H1 (cell line): ENCODE measurements around the gene CC2D2A. TPM values are rescaled to one million over a fixed set of nuclear protein-coding genes. Genes with fewer than 3 reads are reported as not detected.

Experiments used
- CTCF ChIA-PET: fragments of 300-600 bp; sonication (Branson Sonifier 250); formaldehyde crosslinking; loops from one replicate; lab custom pipeline; 2021; ENCODE audit not compliant: partially characterized antibody; lab: Charles Lee
- POLR2A ChIA-PET: fragments of 300-600 bp; sonication (Branson Sonifier 250); formaldehyde crosslinking; loops from one replicate; lab custom pipeline; 2021; ENCODE audit warnings: inconsistent platforms; ENCODE audit not compliant: partially characterized antibody; lab: Charles Lee
- DNase-seq, 2 experiments: peaks; one replicate each; pipeline versions ENCODE4 v3.0.0 to v3.0.0-alpha.2; 2010 to 2022; ENCODE audit warnings: low spot score in 2 of 2, low read depth in 1 of 2, mixed read lengths in 1 of 2
- FAIRE-seq: peaks from 2 replicates; lab custom pipeline; 2011; peaks lifted over from hg19 to GRCh38; lab: Jason Lieb, UNC
- H2AFZ ChIP-seq: 2 replicates; pipeline ENCODE4 v1.8.1; 2012; ENCODE audit warnings: low read length, inconsistent platforms
- H2AK5ac ChIP-seq: 2 replicates; pipeline ENCODE4 v1.6.1; 2013; ENCODE audit warnings: low read depth, low read length
- H2BK120ac ChIP-seq: replicated peaks from 2 replicates; pipeline ENCODE3; 2013; ENCODE audit warnings: low read depth, low read length, inconsistent platforms
- H2BK12ac ChIP-seq: 2 replicates; pipeline ENCODE4 v1.6.1; 2013; ENCODE audit warnings: low read depth, low read length
- H2BK15ac ChIP-seq: 2 replicates; pipeline ENCODE4 v1.6.1; 2013; ENCODE audit warnings: low read length
- H2BK20ac ChIP-seq: 2 replicates; pipeline ENCODE4 v1.6.1; 2013; ENCODE audit warnings: low read length
- H2BK5ac ChIP-seq: 2 replicates; pipeline ENCODE4 v1.6.1; 2013; ENCODE audit warnings: low read depth, low read length
- H3K14ac ChIP-seq: 2 replicates; pipeline ENCODE4 v1.6.1; 2013; ENCODE audit warnings: inconsistent platforms; ENCODE audit not compliant: insufficient read length
- H3K18ac ChIP-seq: 2 replicates; pipeline ENCODE4 v1.6.1; 2013; ENCODE audit warnings: low read length; ENCODE audit errors: extremely low read depth
- H3K23ac ChIP-seq: 2 replicates; pipeline ENCODE4 v1.6.1; 2013; ENCODE audit warnings: inconsistent platforms; ENCODE audit not compliant: insufficient read length
- H3K23me2 ChIP-seq: 2 replicates; pipeline ENCODE4 v1.6.1; 2013; ENCODE audit warnings: low read depth, low read length
- H3K27ac ChIP-seq: 2 replicates; pipeline ENCODE4 v1.6.1; 2011; ENCODE audit warnings: low read depth, low read length, inconsistent platforms
- H3K27me3 ChIP-seq, 4 experiments: replicated peaks in 1 of 4; 1 replicate in 1 of 4; 2 replicates in 3 of 4; pipeline versions ENCODE4 v1.6.1 to v1.8.1; 2011 to 2013; ENCODE audit warnings: low read length in 3 of 4, mild to moderate bottlenecking in 3 of 4, inconsistent platforms in 2 of 4, mixed read lengths in 2 of 4, moderate library complexity in 1 of 4; ENCODE audit not compliant: control insufficient read depth in 3 of 4, insufficient read depth in 3 of 4; ENCODE audit errors: extremely low read depth in 1 of 4
- H3K36me3 ChIP-seq, 4 experiments: 2 replicates each; pipeline versions ENCODE4 v1.6.1 to v1.8.1; 2011 to 2013; ENCODE audit warnings: mild to moderate bottlenecking in 4 of 4, low read length in 3 of 4, moderate library complexity in 2 of 4, control low read depth in 1 of 4, inconsistent platforms in 1 of 4; ENCODE audit not compliant: insufficient read depth in 4 of 4, control insufficient read depth in 2 of 4
- H3K4ac ChIP-seq: replicated peaks from 2 replicates; pipeline ENCODE3; 2013; ENCODE audit warnings: low read length, low read depth, mixed read lengths, inconsistent platforms; ENCODE audit not compliant: insufficient read length
- H3K4me1 ChIP-seq, 4 experiments: replicated peaks in 1 of 4; 1 replicate in 1 of 4; 2 replicates in 3 of 4; pipeline versions ENCODE4 v1.6.1 to v1.8.1; 2011 to 2013; ENCODE audit warnings: low read length in 3 of 4, inconsistent platforms in 2 of 4, mixed read lengths in 1 of 4; ENCODE audit not compliant: insufficient read depth in 4 of 4, control insufficient read depth in 3 of 4
- H3K4me2 ChIP-seq, 2 experiments: 2 replicates each; pipeline versions ENCODE4 v1.6.1 to v1.8.1; 2011 to 2013; ENCODE audit warnings: low read depth in 2 of 2, low read length in 2 of 2, control low read depth in 1 of 2, inconsistent platforms in 1 of 2, mild to moderate bottlenecking in 1 of 2; ENCODE audit not compliant: insufficient read depth in 1 of 2
- H3K4me3 ChIP-seq, 4 experiments: fragments of 200-600, 300-600 bp in 1 of 4; sonication (generic), shearing (Covaris generic), sonication (Bioruptor Twin) in 1 of 4; 2 replicates each; pipeline versions ENCODE4 v1.5.1 to v1.8.1; 2011 to 2016; ENCODE audit warnings: low read length in 4 of 4, low read depth in 3 of 4, control low read depth in 2 of 4, inconsistent platforms in 2 of 4, mild to moderate bottlenecking in 2 of 4, mixed read lengths in 1 of 4, moderate library complexity in 1 of 4; ENCODE audit not compliant: insufficient read depth in 2 of 4; ENCODE audit errors: extremely low read depth in 1 of 4
- H3K56ac ChIP-seq: replicated peaks from 2 replicates; pipeline ENCODE3; 2013; ENCODE audit warnings: low read depth, mild to moderate bottlenecking, mixed read lengths, low read length, inconsistent platforms; ENCODE audit not compliant: insufficient read length
- H3K79me1 ChIP-seq: 2 replicates; pipeline ENCODE4 v1.6.1; 2013; ENCODE audit warnings: low read depth, low read length, control low read depth
- H3K79me2 ChIP-seq, 2 experiments: 2 replicates each; pipeline versions ENCODE4 v1.6.1 to v1.8.1; 2012 to 2013; ENCODE audit warnings: low read length in 2 of 2, mild to moderate bottlenecking in 2 of 2, inconsistent platforms in 1 of 2; ENCODE audit not compliant: insufficient read depth in 2 of 2, control insufficient read depth in 1 of 2
- H3K9ac ChIP-seq, 4 experiments: replicated peaks in 1 of 4; 1 replicate in 1 of 4; 2 replicates in 3 of 4; pipeline versions ENCODE4 v1.6.1 to v1.8.1; 2011 to 2013; ENCODE audit warnings: low read depth in 3 of 4, low read length in 3 of 4, control low read depth in 2 of 4, mild to moderate bottlenecking in 2 of 4, moderate library complexity in 2 of 4, inconsistent platforms in 1 of 4; ENCODE audit errors: extremely low read depth in 1 of 4
- H3K9me3 ChIP-seq, 2 experiments: 2 replicates each; pipeline versions ENCODE4 v1.6.1 to v1.8.1; 2012 to 2013; ENCODE audit warnings: mild to moderate bottlenecking in 2 of 2, moderate library complexity in 2 of 2, control low read depth in 1 of 2, inconsistent platforms in 1 of 2, low read depth in 1 of 2, low read length in 1 of 2, mixed read lengths in 1 of 2; ENCODE audit not compliant: insufficient read depth in 2 of 2
- H4K20me1 ChIP-seq, 2 experiments: replicated peaks in 1 of 2; 2 replicates each; pipeline versions ENCODE3 to v1.8.1; 2011 to 2013; ENCODE audit warnings: inconsistent platforms in 2 of 2, low read length in 2 of 2, mild to moderate bottlenecking in 1 of 2; ENCODE audit not compliant: insufficient read depth in 2 of 2, control insufficient read depth in 1 of 2
- H4K5ac ChIP-seq: 2 replicates; pipeline ENCODE4 v1.6.1; 2013; ENCODE audit warnings: low read length, low read depth, mixed read lengths, inconsistent platforms; ENCODE audit not compliant: insufficient read length
- H4K8ac ChIP-seq: 2 replicates; pipeline ENCODE4 v1.8.0; 2013; ENCODE audit warnings: mild to moderate bottlenecking, moderate library complexity, low read length, inconsistent platforms; ENCODE audit not compliant: insufficient read depth; ENCODE audit errors: extremely low read depth
- H4K91ac ChIP-seq: replicated peaks from 2 replicates; pipeline ENCODE3; 2013; ENCODE audit warnings: low read length, mixed read lengths, inconsistent platforms; ENCODE audit not compliant: insufficient read length
- BCL11A ChIP-seq, 2 experiments: IDR thresholded peaks; one replicate each; pipeline ENCODE4 v1.6.1; 2011; ENCODE audit warnings: low read depth in 2 of 2, low read length in 2 of 2, mild to moderate bottlenecking in 2 of 2
- CTBP2 ChIP-seq: IDR thresholded peaks from 2 replicates; pipeline ENCODE4 v1.7.0; 2011; ENCODE audit warnings: borderline replicate concordance, mild to moderate bottlenecking, moderate library complexity, mixed read lengths, low read length; ENCODE audit not compliant: insufficient read depth, insufficient read length
- FOSL1 ChIP-seq: IDR thresholded peaks from 2 replicates; pipeline ENCODE4 v1.6.1; 2011; ENCODE audit warnings: mild to moderate bottlenecking, low read depth, low read length, moderate library complexity; ENCODE audit not compliant: insufficient read depth
- GABPA ChIP-seq: IDR thresholded peaks from 2 replicates; pipeline ENCODE4 v1.6.1; 2011; ENCODE audit warnings: mild to moderate bottlenecking, low read length, moderate library complexity, borderline replicate concordance; ENCODE audit not compliant: insufficient read depth
- NANOG ChIP-seq: IDR thresholded peaks from 2 replicates; pipeline ENCODE4 v1.6.1; 2011; ENCODE audit warnings: low read length, low read depth, mild to moderate bottlenecking, inconsistent platforms; ENCODE audit not compliant: insufficient read depth, poor library complexity, severe bottlenecking
- POLR2AphosphoS5 ChIP-seq: IDR thresholded peaks from 2 replicates; pipeline ENCODE4 v1.6.1; 2011; ENCODE audit warnings: low read depth, low read length
- SIN3A ChIP-seq, 2 experiments: IDR thresholded peaks in 1 of 2; conservative IDR thresholded peaks in 1 of 2; 2 replicates each; pipeline ENCODE4 v1.6.1; 2011 to 2012; ENCODE audit warnings: low read length in 2 of 2, improper control_type of control experiment in 1 of 2, low read depth in 1 of 2, mild to moderate bottlenecking in 1 of 2
- WGBS, 2 experiments: shearing (Covaris generic) in 1 of 2; methylation state at CpG; one replicate each; pipeline versions ENCODE4 v1.1.6 to v1.1.7; 2013 to 2015; ENCODE audit warnings: low lambda C conversion rate in 2 of 2, mixed read lengths in 2 of 2, inconsistent platforms in 1 of 2, low coverage in 1 of 2, missing lambda C conversion rate in 1 of 2; ENCODE audit not compliant: insufficient replicate concordance in 2 of 2, insufficient coverage in 1 of 2, insufficient read length in 1 of 2; ENCODE audit errors: extremely low coverage in 1 of 2, missing lambda C conversion rate in 1 of 2; 5-methylcytosine and 5-hydroxymethylcytosine counted together
- polyA plus RNA-seq, 7 experiments: library from polyadenylated mRNA; depleted of rRNA in 3 of 7; stranded (reverse) in 5 of 7; unstranded in 2 of 7; fragments of >200 nt in 5 of 7; fragments of 200-250 nt in 2 of 7; gene quantifications; 1 replicate in 5 of 7; 2 replicates in 1 of 7; 4 replicates in 1 of 7; pipeline versions ENCODE4 v1.2.1 to v1.2.3, GENCODE V29; 2011 to 2013; ENCODE audit warnings: missing spikeins in 2 of 7, mixed read lengths in 2 of 7
- total RNA-seq: library from RNA; stranded (reverse); fragmentation: NEBNext Ultra II Directional; extraction: Animal tissue kit (Norgen Biotek cat#: 25700); gene quantifications from 2 replicates; pipeline ENCODE4 v1.2.1, GENCODE V29; 2021

Gene CC2D2A
- total and polyA plus RNA-seq, 2 of the 8 experiments (the other 6 are each of a cell fraction or from before 2014, with no cell fraction given) = 11.0 to 12.2 TPM

GRCh38 chr4:15586066-15586465, 116.4 kb downstream of the CC2D2A start:
- no peak overlapping the region for H2AFZ ChIP-seq
- H3K79me2 ChIP-seq = no peaks in the 10 kb centered on the region
- no peak overlapping the region for H3K4ac ChIP-seq
- no peaks in the 10 kb centered on the region for H3K27me3 ChIP-seq
- H3K23me2 ChIP-seq = no peaks in the 10 kb centered on the region
- no peak overlapping the region for H2BK12ac ChIP-seq
- no peak overlapping the region for H2BK120ac ChIP-seq
- FAIRE-seq = no peak
- H3K9me3 ChIP-seq = peaks cover 4 to 9% of the 10 kb centered on the region in 2 experiments; a peak in 3 of 4 replicates
- no peak overlapping the region for H3K9ac ChIP-seq
- no peak overlapping the region for H3K23ac ChIP-seq
- 92% methylated on average over 1 of the region's 1 CpG; no CpG with 5 or more reads in 1 of the 2 experiments for WGBS, 2 experiments
- H4K20me1 ChIP-seq = no peaks in the 10 kb centered on the region
- H2AK5ac ChIP-seq = no peak overlapping the region
- no peak overlapping the region for H3K14ac ChIP-seq
- ChIA-PET CTCF (interaction anchor here (0.6 kb wide), 2 partner anchors 81 to 289 kb away, joined by 3 read pairs; no protein-coding TSS in a partner anchor), POLR2A (interaction anchor here (1.0 kb wide), 1 partner anchor 14 kb away, joined by 3 read pairs; no protein-coding TSS in a partner anchor)
- no peak for DNase-seq
- H4K91ac ChIP-seq = no peak overlapping the region
- H3K4me3 ChIP-seq = no peak overlapping the region
- no peak overlapping the region for H3K56ac ChIP-seq
- H3K4me1 ChIP-seq = no peaks in the 10 kb centered on the region
- no peak overlapping the region for H2BK20ac ChIP-seq
- no peak overlapping the region for H3K18ac ChIP-seq
- no peak overlapping the region for H3K27ac ChIP-seq
- no peaks in the 10 kb centered on the region for H3K79me1 ChIP-seq
- no peak overlapping the region for H2BK15ac ChIP-seq
- H3K36me3 ChIP-seq = peaks cover 0 to 3% (median 0%) of the 10 kb centered on the region in 4 experiments; a peak in 1 of 8 replicates
- no peak overlapping the region for H4K8ac ChIP-seq
- no peak overlapping the region for H4K5ac ChIP-seq
- no peak for TF ChIP-seq FOSL1
- no peak for TF ChIP-seq CTBP2
- TF ChIP-seq SIN3A (conservative IDR thresholded peaks at IDR 0.05 in 1 of 2, IDR thresholded peaks at IDR 0.05 in 1 of 2; ENCODE audit: low read depth in 1 of 2, low read length in 2 of 2) = no peak
- no peak for TF ChIP-seq GABPA
- no peak for TF ChIP-seq POLR2AphosphoS5
- TF ChIP-seq BCL11A (IDR thresholded peaks at IDR 0.05; ENCODE audit: low read depth in 2 of 2, low read length in 2 of 2) = no peak
- no peak for TF ChIP-seq NANOG
- H2BK5ac ChIP-seq = no peak overlapping the region
- no peak overlapping the region for H3K4me2 ChIP-seq
